Muscle of leg (tissue), 11 donors: ENCODE data around the gene FAM3A. TPM values are rescaled to one million over a fixed set of nuclear protein-coding genes. Genes with fewer than 3 reads are reported as not detected.

Experiments
- DNase-seq: peaks from one replicate; pipeline ENCODE4 v3.0.0; 2013
- H3K27ac ChIP-seq: one replicate; pipeline ENCODE4 v1.5.1; 2013; ENCODE audit warnings: mild to moderate bottlenecking, low read length, control low read depth
- H3K27me3 ChIP-seq: one replicate; pipeline ENCODE4 v1.6.1; 2013; ENCODE audit warnings: low read length; ENCODE audit not compliant: control insufficient read depth, insufficient read depth
- H3K36me3 ChIP-seq: one replicate; pipeline ENCODE4 v1.6.1; 2013; ENCODE audit warnings: low read length; ENCODE audit not compliant: control insufficient read depth, insufficient read depth
- H3K4me1 ChIP-seq: one replicate; pipeline ENCODE4 v1.6.1; 2013; ENCODE audit warnings: low read length; ENCODE audit not compliant: control insufficient read depth, insufficient read depth
- H3K4me3 ChIP-seq: one replicate; pipeline ENCODE4 v1.5.1; 2013; ENCODE audit warnings: low read length, control low read depth
- H3K9me3 ChIP-seq: replicated peaks from 2 replicates; pipeline ENCODE4 v1.6.1; 2013; ENCODE audit warnings: low read depth, low read length; ENCODE audit not compliant: control insufficient read depth
- WGBS: methylation state at CpG from one replicate; pipeline ENCODE4 v1.1.5; 2013; ENCODE audit warnings: missing lambda C conversion rate; ENCODE audit not compliant: insufficient coverage; 5-methylcytosine and 5-hydroxymethylcytosine counted together
- polyA plus RNA-seq, 8 donors: library from polyadenylated mRNA; unstranded; fragments of 120-200 nt; gene quantifications; one replicate each; pipeline versions ENCODE4 v1.2.1 to v1.2.3, GENCODE V29; 2013; ENCODE audit warnings: inconsistent platforms in 1 of 8, low replicate concordance in 1 of 8; ENCODE audit not compliant: insufficient read length in 8 of 8, insufficient read depth in 1 of 8
- total RNA-seq: library from RNA; stranded (reverse); fragments of 120-200 nt; gene quantifications from one replicate; pipeline ENCODE4 v1.2.4, GENCODE V29; 2013

The FAM3A gene
- total and polyA plus RNA-seq, 9 donors = 19.1 to 34.7 (median 28.3) TPM

DNA sequence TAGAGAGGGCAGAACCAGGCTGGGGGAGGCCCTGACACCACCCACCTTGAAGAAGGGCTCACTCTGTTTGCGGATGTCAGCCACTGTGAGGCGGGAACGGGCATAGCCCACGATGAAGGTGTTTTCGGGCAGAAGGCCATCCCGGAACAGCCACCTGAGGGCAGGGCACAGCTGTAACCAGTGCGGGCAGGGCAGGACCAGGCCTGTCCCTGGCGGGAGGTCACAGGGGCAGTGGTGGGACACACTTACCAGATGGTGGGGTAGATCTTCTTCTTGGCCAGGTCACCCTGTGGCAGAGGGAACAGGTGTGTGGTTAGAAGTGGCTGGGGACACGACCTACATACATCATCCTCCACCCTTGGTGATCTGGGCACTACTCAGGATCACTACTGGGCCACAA, 19.9 kb upstream of the FAM3A start:
- DNase-seq = no peak
- Histone ChIP-seq H3K27ac (no peak overlapping the region), H3K27me3 (no peaks in the 10 kb centered on the region), H3K4me1 (peaks cover 6% of the 10 kb centered on the region), H3K4me3 (no peak overlapping the region), H3K9me3 (no peaks in the 10 kb centered on the region), H3K36me3 (peaks cover 23% of the 10 kb centered on the region)
- 92% methylated on average over 7 of the region's 9 CpGs for WGBS

DNA sequence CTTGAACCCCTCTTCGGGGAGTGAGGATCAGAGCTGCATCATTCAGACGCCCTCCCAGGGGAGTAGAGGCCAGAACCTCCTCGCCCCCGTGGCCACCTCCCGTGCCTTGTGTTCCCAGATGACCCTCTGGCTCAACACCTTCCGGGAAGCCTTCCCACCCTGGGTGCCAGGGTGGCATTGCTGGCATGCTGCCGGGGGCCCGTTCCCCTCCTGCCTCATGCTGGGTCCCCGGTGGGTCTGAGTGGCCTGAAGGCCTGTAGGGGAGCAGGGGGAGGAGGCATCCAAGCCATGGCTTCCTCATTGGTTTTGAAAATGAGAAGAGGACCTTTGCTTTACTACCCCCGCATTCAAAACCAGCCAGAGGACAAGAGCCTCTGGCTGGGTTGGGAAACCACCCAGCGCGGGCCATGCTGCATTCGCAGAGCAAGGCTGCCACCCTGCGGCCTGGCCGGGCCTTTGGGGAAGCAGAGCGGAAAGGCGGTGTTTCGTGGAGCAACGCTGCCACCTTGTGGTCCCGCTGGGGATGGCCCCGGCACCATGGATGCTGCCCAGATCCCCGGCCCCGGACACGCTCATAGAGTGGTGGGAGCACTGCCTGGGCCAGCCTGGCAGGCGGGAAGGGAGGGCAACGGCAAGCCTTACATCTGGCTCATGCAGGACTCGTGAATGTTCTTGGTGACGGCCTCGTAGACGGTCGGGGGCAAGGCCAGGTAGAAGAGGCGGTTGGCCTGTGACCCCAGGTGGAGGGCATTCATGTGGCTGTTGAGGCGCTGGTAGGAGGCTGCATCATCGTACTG, 18.7 kb upstream of the FAM3A start:
- Histone ChIP-seq H3K36me3 (peaks cover 23% of the 10 kb centered on the region), H3K27ac (no peak overlapping the region)

DNA sequence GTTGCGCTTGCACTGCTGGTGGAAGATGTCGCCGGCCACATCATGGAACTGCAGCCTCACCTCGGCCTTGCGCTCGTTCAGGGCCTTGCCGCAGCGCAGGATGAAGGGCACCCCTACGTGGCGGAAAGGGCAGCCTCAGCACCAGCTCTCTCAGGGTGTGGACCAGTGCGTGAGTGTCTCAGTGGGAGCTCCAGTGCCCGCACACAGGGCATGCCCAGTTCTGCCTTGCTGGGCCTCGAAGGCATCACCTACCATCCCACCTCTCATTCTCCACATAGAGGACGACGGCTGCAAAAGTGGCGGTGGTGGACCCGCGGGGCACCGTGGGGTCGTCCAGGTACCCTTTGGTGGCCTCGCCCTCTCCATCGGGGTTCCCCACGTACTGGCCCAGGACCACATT, 16.7 kb upstream of the FAM3A start:
- H3K36me3 ChIP-seq = peaks cover 23% of the 10 kb centered on the region
- WGBS = 92% methylated on average over 23 of the region's 23 CpGs
- H3K4me1 ChIP-seq = peaks cover 6% of the 10 kb centered on the region
- H3K27ac ChIP-seq = no peak overlapping the region
- H3K4me3 ChIP-seq = no peak overlapping the region
- no peaks in the 10 kb centered on the region for H3K27me3 ChIP-seq
- no peak for DNase-seq
- no peaks in the 10 kb centered on the region for H3K9me3 ChIP-seq

More for the DNA sequence above, 18.7 kb upstream of the FAM3A start:
- H3K27me3 ChIP-seq = no peaks in the 10 kb centered on the region
- 25% methylated on average over 29 of the region's 34 CpGs for WGBS
- peaks cover 6% of the 10 kb centered on the region for H3K4me1 ChIP-seq
- DNase-seq = peak; percentile 90
- H3K9me3 ChIP-seq = no peaks in the 10 kb centered on the region
- no peak overlapping the region for H3K4me3 ChIP-seq

DNA sequence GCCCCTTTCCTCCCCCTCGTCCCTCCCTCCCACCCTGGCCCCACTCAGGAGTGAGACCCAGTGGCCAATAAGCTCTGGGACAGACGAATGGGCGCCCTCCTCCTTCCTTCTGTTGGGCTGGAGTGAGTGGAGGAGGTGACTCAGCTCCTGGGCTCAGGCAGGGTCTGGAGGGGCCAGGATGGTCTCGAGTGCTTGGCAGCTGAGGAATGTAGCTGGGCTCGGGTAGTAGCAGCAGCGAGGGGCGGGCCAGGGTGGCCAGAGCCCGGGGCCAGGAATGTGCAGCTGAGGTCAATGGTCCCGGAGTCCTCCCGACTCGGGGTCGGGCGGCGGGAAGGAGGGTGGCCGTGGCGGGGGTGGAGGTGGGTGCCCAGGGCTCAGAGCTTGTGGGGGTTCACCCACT, 15.6 kb upstream of the FAM3A start:
- no peak overlapping the region for H3K27ac ChIP-seq
- 77% methylated on average over 5 of the region's 16 CpGs for WGBS
- DNase-seq = peak; percentile 46
- H3K36me3 ChIP-seq = peaks cover 23% of the 10 kb centered on the region
- H3K27me3 ChIP-seq = no peaks in the 10 kb centered on the region
- no peak overlapping the region for H3K4me3 ChIP-seq
- no peaks in the 10 kb centered on the region for H3K9me3 ChIP-seq
- peaks cover 15% of the 10 kb centered on the region for H3K4me1 ChIP-seq

DNA sequence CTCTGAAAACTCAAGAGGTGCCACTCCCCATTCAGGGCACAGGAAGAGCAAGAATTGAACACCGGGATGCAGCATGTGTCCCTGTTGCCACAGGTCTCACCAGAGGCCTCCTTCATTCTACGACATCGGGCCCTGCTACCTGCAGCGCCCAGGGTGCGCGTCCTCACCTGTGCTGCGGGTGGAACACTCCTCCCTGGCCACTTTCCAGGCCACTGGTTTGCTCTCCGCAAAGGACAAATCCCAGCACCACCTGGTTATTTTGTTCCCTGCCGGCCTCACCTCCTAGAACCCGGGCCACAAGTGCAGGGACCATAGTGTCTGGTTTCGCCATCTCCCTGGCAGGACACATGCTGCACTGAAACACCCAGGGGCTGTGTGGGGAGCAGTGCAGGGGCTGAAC, 14.3 kb upstream of the FAM3A start:
- Histone ChIP-seq H3K4me1 (peaks cover 19% of the 10 kb centered on the region), H3K9me3 (no peaks in the 10 kb centered on the region), H3K4me3 (no peak overlapping the region), H3K36me3 (peaks cover 19% of the 10 kb centered on the region), H3K27me3 (no peaks in the 10 kb centered on the region), H3K27ac (no peak overlapping the region)
- DNase-seq = no peak
- 80% methylated on average over 11 of the region's 11 CpGs for WGBS

DNA sequence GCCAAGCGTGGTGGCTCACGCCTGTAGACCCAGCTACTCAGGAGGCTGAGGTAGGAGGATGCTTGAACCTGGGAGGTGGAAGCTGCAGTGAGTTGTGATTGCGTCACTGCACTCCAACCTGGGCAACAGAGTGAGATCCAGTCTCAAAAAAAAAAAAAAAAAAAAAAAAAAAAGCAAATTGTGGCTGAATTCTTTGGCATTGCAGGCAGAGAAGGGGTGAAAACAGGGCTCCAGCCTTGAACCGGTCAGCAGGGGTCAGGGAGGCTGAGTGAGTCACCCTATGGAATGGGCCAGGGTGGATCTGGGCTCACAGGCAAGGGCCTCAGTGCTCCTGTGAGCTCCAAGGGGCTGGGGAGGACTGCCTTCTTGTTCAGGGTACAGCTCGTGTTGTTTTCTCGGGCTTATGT, 13.2 kb upstream of the FAM3A start:
- Histone ChIP-seq H3K27ac (no peak overlapping the region), H3K9me3 (no peaks in the 10 kb centered on the region), H3K36me3 (peaks cover 16% of the 10 kb centered on the region), H3K4me1 (peaks cover 14% of the 10 kb centered on the region), H3K4me3 (no peak overlapping the region), H3K27me3 (no peaks in the 10 kb centered on the region)
- WGBS = 67% methylated on average over 3 of the region's 6 CpGs
- DNase-seq = no peak

DNA sequence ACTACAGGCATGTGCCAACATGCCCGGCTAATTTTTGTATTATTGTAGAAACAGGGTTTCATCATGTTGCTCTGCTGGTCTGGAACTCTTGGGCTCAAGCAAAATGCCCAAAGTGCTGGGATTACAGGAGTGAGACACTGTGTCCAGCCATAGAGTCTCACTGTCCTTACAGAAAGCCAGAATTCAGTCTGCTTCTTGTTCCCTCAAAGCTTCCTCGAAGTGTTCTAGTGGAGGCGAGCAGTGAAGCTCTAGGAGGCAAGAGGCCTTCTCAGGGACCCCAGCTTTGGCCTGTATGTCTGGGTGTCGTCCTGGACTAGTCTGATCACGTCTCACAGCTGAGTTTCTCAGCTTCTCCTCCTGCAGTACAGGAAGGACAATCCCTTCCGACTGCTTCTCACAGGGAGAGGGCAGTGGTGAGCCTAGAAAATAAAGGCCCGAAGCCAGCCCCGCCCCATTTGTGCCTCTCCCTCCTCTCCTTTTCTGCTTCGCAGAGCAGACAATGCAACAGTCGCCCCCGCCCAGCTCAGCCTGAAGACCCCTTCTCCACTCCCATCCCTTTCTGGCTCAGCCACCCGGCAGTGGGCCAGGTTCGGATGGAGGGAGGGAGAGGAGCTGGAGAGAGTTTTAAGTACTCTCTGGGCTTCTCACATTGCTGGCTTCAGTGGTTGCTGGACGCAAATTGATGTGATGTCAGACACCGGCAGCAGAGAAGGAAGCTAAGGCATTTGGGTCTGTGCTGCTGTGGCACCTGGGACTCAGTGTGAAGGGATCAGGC, 11.1 kb upstream of the FAM3A start:
- 36% methylated on average over 7 of the region's 15 CpGs for WGBS
- Histone ChIP-seq H3K27ac (peak overlapping the region; percentile 72), H3K9me3 (no peaks in the 10 kb centered on the region), H3K27me3 (no peaks in the 10 kb centered on the region), H3K36me3 (no peaks in the 10 kb centered on the region), H3K4me3 (peak overlapping the region; percentile 23), H3K4me1 (peaks cover 12% of the 10 kb centered on the region)
- peak; percentile 97 for DNase-seq

DNA sequence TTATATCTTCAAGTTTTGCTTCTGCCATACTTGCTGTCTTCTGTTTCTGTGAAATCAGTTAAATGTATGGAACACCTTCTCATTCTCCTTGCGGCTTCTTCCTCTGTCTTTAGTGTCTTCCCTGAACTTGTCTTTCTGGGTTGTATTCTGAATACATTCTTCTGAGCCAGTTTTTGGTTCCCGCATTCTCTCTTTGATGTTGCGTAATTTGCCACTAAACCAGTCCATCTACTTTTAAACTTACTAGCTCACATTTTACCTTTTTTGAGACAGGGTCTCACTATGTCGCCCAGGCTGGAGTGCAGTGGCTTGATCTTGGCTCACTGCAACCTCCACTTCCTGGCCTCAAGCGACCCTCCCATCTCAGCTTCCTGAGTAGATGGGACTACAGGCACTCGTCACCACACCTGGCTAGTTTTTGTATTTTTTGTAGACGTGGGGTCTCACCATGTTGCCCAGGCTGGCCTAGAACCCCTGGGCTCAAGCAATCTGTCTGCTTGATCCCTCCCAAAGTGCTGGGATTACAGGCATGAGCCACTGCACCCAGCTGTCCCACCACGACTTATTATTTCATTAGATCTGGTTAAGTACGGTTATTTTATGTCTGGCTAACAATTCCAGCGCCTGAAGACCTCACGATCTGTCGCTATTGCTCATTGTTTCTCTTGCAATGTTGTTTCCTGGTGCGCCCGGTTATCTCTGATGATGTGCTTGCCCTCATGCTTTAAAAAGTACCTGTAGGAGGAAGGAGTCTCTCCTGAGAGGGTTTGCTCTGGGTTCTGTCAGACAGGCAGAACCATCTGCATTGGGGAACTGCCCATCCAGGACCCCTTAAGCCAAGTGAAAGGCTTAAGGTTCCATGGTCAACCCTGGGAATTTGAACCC, 9.8 kb upstream of the FAM3A start:
- H3K27me3 ChIP-seq = no peaks in the 10 kb centered on the region
- H3K9me3 ChIP-seq = no peaks in the 10 kb centered on the region
- no peak for DNase-seq
- H3K4me1 ChIP-seq = peaks cover 12% of the 10 kb centered on the region
- H3K27ac ChIP-seq = no peak overlapping the region
- no peaks in the 10 kb centered on the region for H3K36me3 ChIP-seq
- 92% methylated on average over 6 of the region's 14 CpGs for WGBS
- no peak overlapping the region for H3K4me3 ChIP-seq

DNA sequence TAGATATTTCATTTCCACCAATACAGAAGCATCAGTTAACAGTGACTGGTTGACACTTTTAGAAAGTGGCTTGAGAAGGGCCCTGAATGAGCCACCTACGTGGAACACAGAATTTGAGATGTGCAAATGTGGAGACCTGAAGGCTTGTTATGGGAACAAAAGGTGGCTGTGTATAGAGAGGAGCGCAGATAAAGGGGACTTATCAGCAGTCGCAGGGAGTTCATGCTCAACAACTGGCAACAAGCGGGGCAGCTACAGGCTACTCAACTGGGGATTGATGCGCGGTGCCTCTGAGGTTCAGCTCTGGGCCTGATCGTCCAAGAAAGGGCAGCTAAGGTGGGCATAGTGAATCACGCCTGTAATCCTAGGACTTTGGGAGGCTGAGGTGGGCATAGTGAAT, 3.4 kb upstream of the FAM3A start:
- no peak for DNase-seq
- Histone ChIP-seq H3K4me1 (peaks cover 23% of the 10 kb centered on the region), H3K27me3 (no peaks in the 10 kb centered on the region), H3K36me3 (no peaks in the 10 kb centered on the region), H3K4me3 (no peak overlapping the region), H3K27ac (no peak overlapping the region), H3K9me3 (no peaks in the 10 kb centered on the region)
- 91% methylated on average over 7 of the region's 8 CpGs for WGBS
